ENCODE results near the gene HAUS6.
"Not testable (repeated sequence)": the region's sequence is repeated elsewhere in the genome, so short reads cannot be mapped to it uniquely, and the experiment has no call there.

Gene HAUS6

GRCh38 chr9:19108038-19108437 lies 5.3 kb upstream of the HAUS6 start:
- H3K4me2 ChIP-seq, result no peak overlapping the region
- peaks cover 0 to 22% (median 13%) of the 10 kb centered on the region in 11 experiments; a peak in 14 of 22 replicates for H3K36me3 ChIP-seq
- H3K4me1 ChIP-seq, result peaks cover 0 to 8% (median 3%) of the 10 kb centered on the region in 10 experiments; a peak in 6 of 20 replicates
- peaks cover 0 to 16% (median 0%) of the 10 kb centered on the region in 11 experiments; a peak in 2 of 22 replicates for H4K20me1 ChIP-seq
- no peak overlapping the region for H3K4me3 ChIP-seq
- H3K27me3 ChIP-seq, result no peaks in the 10 kb centered on the region
- no peaks in the 10 kb centered on the region for H3K9me3 ChIP-seq (replicated peaks in 1 of 11)
- TF ChIP-seq Cebpa-rat (IDR thresholded peaks at IDR 0.05), result no peak
- no peak overlapping the region for H3K27ac ChIP-seq
- H3K9ac ChIP-seq, result no peak overlapping the region

- Histone ChIP-seq H4K20me1 (peaks cover 0 to 26% (median 18%) of the 10 kb centered on the region in 11 experiments; a peak in 13 of 22 replicates), H3K4me3 (no peak overlapping the region), H3K36me3 (peaks cover 9 to 21% (median 12%) of the 10 kb centered on the region in 11 experiments; a peak in 19 of 22 replicates), H3K27me3 (no peaks in the 10 kb centered on the region), H3K27ac (no peak overlapping the region; a peak in 1 of 22 replicates), H3K4me2 (no peak overlapping the region), H3K9ac (no peak overlapping the region), H3K9me3 (replicated peaks in 1 of 11) (no peaks in the 10 kb centered on the region; a peak in 1 of 22 replicates), H3K4me1 (peaks cover 21 to 29% (median 25%) of the 10 kb centered on the region in 10 experiments)
- TF ChIP-seq Cebpa-rat (IDR thresholded peaks at IDR 0.05), result no peak
Observed at GRCh38 chr9:19104515-19105282, 2.0 kb upstream of the HAUS6 start.

DNA sequence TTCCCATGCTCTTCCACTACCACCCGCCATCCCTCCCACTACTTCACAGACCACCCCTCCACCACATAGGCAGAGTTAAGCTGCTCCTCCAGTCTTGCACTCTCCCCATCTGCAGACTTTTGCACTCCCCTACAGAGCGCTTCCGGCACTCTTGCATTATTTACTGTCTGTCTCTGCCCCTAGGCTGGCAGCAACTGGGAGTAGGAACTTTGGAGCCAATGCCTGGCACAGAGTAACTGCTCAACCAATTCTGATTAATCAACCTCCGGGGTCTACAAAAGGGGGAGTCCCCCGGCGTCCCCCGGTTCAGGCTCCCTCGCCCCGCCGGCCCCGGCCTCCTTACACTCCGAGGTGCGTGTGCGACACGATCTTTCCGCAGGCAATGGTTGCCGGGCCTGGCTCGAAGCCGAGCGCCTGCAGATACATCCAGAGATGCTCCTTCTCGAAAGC lies 498 bp downstream of the HAUS6 start:
- Histone ChIP-seq H3K9me3 (replicated peaks in 1 of 11) (no peaks in the 10 kb centered on the region; a peak in 1 of 22 replicates), H3K4me2 (peak overlapping the region; percentile 87 to 97 (median 94)), H3K9ac (peak overlapping the region; percentile 85 to 94 (median 91)), H4K20me1 (peaks cover 0 to 44% (median 23%) of the 10 kb centered on the region in 11 experiments; a peak in 14 of 22 replicates), H3K27me3 (no peaks in the 10 kb centered on the region), H3K36me3 (peaks cover 4 to 41% (median 34%) of the 10 kb centered on the region in 11 experiments; a peak in 19 of 22 replicates), H3K4me1 (peaks cover 28 to 40% (median 36%) of the 10 kb centered on the region in 10 experiments), H3K4me3 (peak overlapping the region; percentile 81 to 94 (median 90)), H3K27ac (peak overlapping the region; percentile 33 to 91 (median 88); a peak in 21 of 22 replicates)
- no peak for TF ChIP-seq Cebpa-rat (IDR thresholded peaks at IDR 0.05)

GRCh38 chr9:19101203-19101602 lies 1.5 kb downstream of the HAUS6 start:
- Histone ChIP-seq H3K27me3 (no peaks in the 10 kb centered on the region), H3K4me2 (peak overlapping the region; percentile 87 to 97 (median 94)), H4K20me1 (peaks cover 0 to 50% (median 23%) of the 10 kb centered on the region in 11 experiments; a peak in 15 of 22 replicates), H3K27ac (peak overlapping the region in 8 of 11 experiments; percentile 46 to 89 (median 86); a peak in 10 of 22 replicates), H3K4me3 (peak overlapping the region; percentile 81 to 94 (median 90)), H3K9ac (peak overlapping the region; percentile 85 to 94 (median 91)), H3K9me3 (replicated peaks in 1 of 11) (no peaks in the 10 kb centered on the region; a peak in 1 of 22 replicates), H3K4me1 (peaks cover 28 to 42% (median 36%) of the 10 kb centered on the region in 10 experiments), H3K36me3 (peaks cover 6 to 48% (median 39%) of the 10 kb centered on the region in 11 experiments; a peak in 21 of 22 replicates)
- TF ChIP-seq Cebpa-rat (IDR thresholded peaks at IDR 0.05), result no peak

- not testable (repeated sequence) for H3K27ac ChIP-seq; H3K9me3 ChIP-seq (replicated peaks in 1 of 11); H3K27me3 ChIP-seq; H3K9ac ChIP-seq; H3K4me3 ChIP-seq
- peaks cover 23 to 39% (median 32%) of the 10 kb centered on the region in 10 experiments for H3K4me1 ChIP-seq
- H4K20me1 ChIP-seq, result peaks cover 0 to 63% (median 23%) of the 10 kb centered on the region in 11 experiments; a peak in 15 of 22 replicates
- H3K4me2 ChIP-seq, result peak overlapping the region in 8 of 11 experiments; percentile 2 to 31 (median 17); a peak in 6 of 22 replicates
- H3K36me3 ChIP-seq, result peaks cover 40 to 85% (median 77%) of the 10 kb centered on the region in 11 experiments
Observed at GRCh38 chr9:19097431-19097830, 5.3 kb downstream of the HAUS6 start.

- Histone ChIP-seq H3K4me1 (peaks cover 0 to 15% (median 8%) of the 10 kb centered on the region in 10 experiments; a peak in 9 of 20 replicates), H3K36me3 (peaks cover 79 to 100% (median 98%) of the 10 kb centered on the region in 11 experiments), H3K27ac (no peak overlapping the region)
Observed at GRCh38 chr9:19087106-19088000, 15.4 kb downstream of the HAUS6 start.

DNA sequence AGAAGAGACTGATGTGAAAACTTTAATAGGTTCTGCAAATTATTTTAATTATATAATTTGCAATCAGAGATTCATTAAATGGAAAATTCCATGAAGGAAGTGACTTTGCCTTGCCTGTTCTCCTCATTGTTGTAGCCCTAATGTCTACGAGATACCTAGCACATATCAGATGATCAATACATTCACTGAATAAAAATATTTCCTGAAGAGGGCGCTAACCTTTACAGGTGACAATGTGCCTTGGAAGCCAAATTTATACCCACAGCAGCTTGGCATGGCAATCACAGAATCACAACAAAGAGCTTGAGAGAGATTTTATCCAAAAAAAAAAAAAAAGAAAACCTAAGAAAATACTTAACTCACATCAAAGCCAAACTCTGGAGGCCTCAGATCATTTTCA lies 17.4 kb downstream of the HAUS6 start:
- Histone ChIP-seq H3K9me3 (replicated peaks in 1 of 11) (no peaks in the 10 kb centered on the region), H4K20me1 (peaks cover 0 to 23% (median 5%) of the 10 kb centered on the region in 11 experiments; a peak in 8 of 22 replicates), H3K4me1 (peaks cover 0 to 8% (median 0%) of the 10 kb centered on the region in 10 experiments; a peak in 1 of 20 replicates), H3K4me3 (no peak overlapping the region), H3K4me2 (no peak overlapping the region), H3K27ac (no peak overlapping the region), H3K36me3 (peaks cover 79 to 100% (median 98%) of the 10 kb centered on the region in 11 experiments), H3K27me3 (no peaks in the 10 kb centered on the region), H3K9ac (no peak overlapping the region)
- TF ChIP-seq Cebpa-rat (IDR thresholded peaks at IDR 0.05), result no peak

More at GRCh38 chr9:19087106-19088000, 15.4 kb downstream of the HAUS6 start:
- Histone ChIP-seq H3K27me3 (no peaks in the 10 kb centered on the region), H3K9me3 (replicated peaks in 1 of 11) (no peaks in the 10 kb centered on the region), H3K4me3 (no peak overlapping the region), H4K20me1 (peaks cover 0 to 23% (median 5%) of the 10 kb centered on the region in 11 experiments; a peak in 8 of 22 replicates), H3K4me2 (no peak overlapping the region), H3K9ac (0 out of 22 replicates have a peak overlapping the region, but pooled peaks of 1 of the 11 experiments have one; percentile 34)
- TF ChIP-seq Cebpa-rat (IDR thresholded peaks at IDR 0.05), result no peak

GRCh38 chr9:19074836-19075235 lies 27.9 kb downstream of the HAUS6 start:
- Histone ChIP-seq H3K9ac (no peak overlapping the region), H3K9me3 (replicated peaks in 1 of 11) (peaks cover 0 to 32% (median 21%) of the 10 kb centered on the region in 11 experiments; a peak in 18 of 22 replicates), H3K36me3 (peaks cover 92 to 100% (median 98%) of the 10 kb centered on the region in 11 experiments), H3K4me3 (no peak overlapping the region), H3K27me3 (no peaks in the 10 kb centered on the region), H4K20me1 (peaks cover 0 to 4% (median 0%) of the 10 kb centered on the region in 11 experiments; a peak in 2 of 22 replicates), H3K27ac (no peak overlapping the region), H3K4me1 (no peaks in the 10 kb centered on the region), H3K4me2 (no peak overlapping the region)
- TF ChIP-seq Cebpa-rat (IDR thresholded peaks at IDR 0.05), result no peak

All from BLaER1 treated with 17β-estradiol and CSF1 and Interleukin-3, amounts not matched to agents 10 nM and 100 nM (cell line).